Esophagus squamous epithelium (tissue), 4 donors: ENCODE measurements around the gene HOXA11.

Experiments
- CTCF ChIP-seq, 6 experiments: fragments of 450-650 bp in 4 of 6; fragments of 200-600 bp in 2 of 6; sonication (generic) in 2 of 6; IDR thresholded peaks; one replicate each; pipeline ENCODE4 v1.5.1; 2016 to 2019; ENCODE audit warnings: antibody characterized with exemption in 6 of 6, mild to moderate bottlenecking in 4 of 6, moderate library complexity in 4 of 6
- POLR2A ChIP-seq, 4 donors: fragments of 450-650 bp; IDR thresholded peaks; one replicate each; pipeline ENCODE4 v1.6.1; 2017; ENCODE audit warnings: antibody characterized with exemption in 4 of 4, mild to moderate bottlenecking in 4 of 4, moderate library complexity in 3 of 4

GRCh38 chr7:27207348-27207985, 22.4 kb upstream of the HOXA11 start:
- TF ChIP-seq CTCF (IDR thresholded peaks at IDR 0.05) (no peak), POLR2A (IDR thresholded peaks at IDR 0.05) (no peak)
